Immature natural killer cell (primary cell): Measurements from ENCODE around the gene SMIM1. TPM values are rescaled to one million over a fixed set of nuclear protein-coding genes. Genes with fewer than 3 reads are reported as not detected.

ENCODE experiments used
- DNase-seq, 3 donors: peaks; one replicate each; pipeline ENCODE4 v3.0.0; 2022; ENCODE audit warnings: mixed read lengths in 1 of 3
- H3K27ac Mint-ChIP-seq, 6 donors: one replicate each; pipeline ENCODE4 v1.8.0; 2020; ENCODE audit warnings: mixed read lengths in 6 of 6, mild to moderate bottlenecking in 5 of 6, inconsistent platforms in 4 of 6, moderate library complexity in 3 of 6
- H3K27me3 Mint-ChIP-seq, 3 donors: one replicate each; pipeline ENCODE4 v1.8.0; 2020 to 2021; ENCODE audit warnings: low read depth in 3 of 3, mild to moderate bottlenecking in 3 of 3, mixed read lengths in 3 of 3, moderate library complexity in 3 of 3, inconsistent platforms in 1 of 3
- H3K36me3 Mint-ChIP-seq, 3 donors: one replicate each; pipeline ENCODE4 v1.8.0; 2020; ENCODE audit warnings: mixed read lengths in 3 of 3, inconsistent platforms in 2 of 3, mild to moderate bottlenecking in 2 of 3
- H3K4me1 Mint-ChIP-seq, 2 donors: one replicate each; pipeline ENCODE4 v1.8.0; 2020; ENCODE audit warnings: inconsistent platforms in 2 of 2, mild to moderate bottlenecking in 2 of 2, mixed read lengths in 2 of 2, moderate library complexity in 1 of 2
- H3K4me3 Mint-ChIP-seq, 5 donors: one replicate each; pipeline ENCODE4 v1.8.0; 2020; ENCODE audit warnings: mild to moderate bottlenecking in 5 of 5, mixed read lengths in 5 of 5, inconsistent platforms in 3 of 5, moderate library complexity in 3 of 5
- H3K9me3 Mint-ChIP-seq, 6 donors: one replicate each; pipeline ENCODE4 v1.8.0; 2020; ENCODE audit warnings: mild to moderate bottlenecking in 6 of 6, mixed read lengths in 6 of 6, inconsistent platforms in 4 of 6, moderate library complexity in 3 of 6
- polyA plus RNA-seq, 3 donors: library from polyadenylated mRNA; unstranded; fragments of 300-500 nt; fragmentation: Illumina TruSeq; gene quantifications; one replicate each; pipeline ENCODE4 v1.2.3, GENCODE V29; 2021

SMIM1 gene
- polyA plus RNA-seq, 3 donors from 2014 or later, result 0.96 TPM; not detected in 2

GRCh38 chr1:3771108-3772026 is 1.2 kb upstream of the SMIM1 start:
- Mint-ChIP-seq H3K36me3 (no peaks in the 10 kb centered on the region), H3K4me1 (peaks cover 0 to 12% of the 10 kb centered on the region in 2 donors), H3K27me3 (peaks cover 2 to 6% (median 3%) of the 10 kb centered on the region in 3 donors), H3K9me3 (no peaks in the 10 kb centered on the region), H3K27ac (no peak overlapping the region), H3K4me3 (peak overlapping the region; percentile 63 to 71 (median 66))
- no peak for DNase-seq

- Mint-ChIP-seq H3K4me3 (peak overlapping the region; percentile 54 to 70 (median 65)), H3K36me3 (no peaks in the 10 kb centered on the region), H3K9me3 (no peaks in the 10 kb centered on the region), H3K27me3 (peaks cover 0 to 6% (median 2%) of the 10 kb centered on the region in 3 donors), H3K27ac (no peak overlapping the region), H3K4me1 (peaks cover 0 to 12% of the 10 kb centered on the region in 2 donors)
- peak; percentile 84 to 90 (median 88) for DNase-seq
These were observed 378 bp upstream of the SMIM1 start for GRCh38 chr1:3772027-3772714.

GRCh38 chr1:3773572-3774275 is 1.2 kb downstream of the SMIM1 start:
- Mint-ChIP-seq H3K36me3 (no peaks in the 10 kb centered on the region), H3K27me3 (peaks cover 0 to 2% (median 2%) of the 10 kb centered on the region in 3 donors), H3K4me3 (peak overlapping the region; percentile 17 to 67 (median 44)), H3K9me3 (no peaks in the 10 kb centered on the region), H3K4me1 (peaks cover 0 to 12% of the 10 kb centered on the region in 2 donors), H3K27ac (no peak overlapping the region)
- DNase-seq, result no peak

GRCh38 chr1:3774276-3774945 is 1.9 kb downstream of the SMIM1 start:
- Mint-ChIP-seq H3K4me3 (no peak overlapping the region), H3K4me1 (peaks cover 0 to 12% of the 10 kb centered on the region in 2 donors), H3K36me3 (peaks cover 0 to 5% (median 4%) of the 10 kb centered on the region in 3 donors), H3K27ac (no peak overlapping the region), H3K27me3 (peaks cover 0 to 2% (median 2%) of the 10 kb centered on the region in 3 donors), H3K9me3 (no peaks in the 10 kb centered on the region)
- DNase-seq, result no peak

- DNase-seq, result no peak
- Mint-ChIP-seq H3K36me3 (peaks cover 5 to 10% (median 6%) of the 10 kb centered on the region in 3 donors), H3K4me1 (peaks cover 0 to 12% of the 10 kb centered on the region in 2 donors), H3K4me3 (peak overlapping the region in 1 of 5 donors; percentile 21), H3K27ac (no peak overlapping the region), H3K9me3 (no peaks in the 10 kb centered on the region), H3K27me3 (peaks cover 0 to 2% (median 2%) of the 10 kb centered on the region in 3 donors)
These were observed 2.5 kb downstream of the SMIM1 start for GRCh38 chr1:3774946-3775489.

GRCh38 chr1:3775490-3776230 is 3.1 kb downstream of the SMIM1 start:
- Mint-ChIP-seq H3K9me3 (no peaks in the 10 kb centered on the region), H3K27me3 (peaks cover 0 to 2% (median 0%) of the 10 kb centered on the region in 3 donors), H3K27ac (no peak overlapping the region), H3K4me3 (no peak overlapping the region), H3K36me3 (peaks cover 10 to 16% (median 11%) of the 10 kb centered on the region in 3 donors), H3K4me1 (peaks cover 0 to 12% of the 10 kb centered on the region in 2 donors)
- peak in 1 of 3 donors; percentile 26 for DNase-seq

- peaks cover 0 to 10% of the 10 kb centered on the region in 2 donors for H3K4me1 Mint-ChIP-seq
- no peak overlapping the region for H3K4me3 Mint-ChIP-seq
- DNase-seq, result no peak
- no peak overlapping the region for H3K27ac Mint-ChIP-seq
- peaks cover 10 to 20% (median 11%) of the 10 kb centered on the region in 3 donors for H3K36me3 Mint-ChIP-seq
- peaks cover 0 to 2% (median 0%) of the 10 kb centered on the region in 3 donors for H3K27me3 Mint-ChIP-seq
- no peaks in the 10 kb centered on the region for H3K9me3 Mint-ChIP-seq
These were observed 3.8 kb downstream of the SMIM1 start for GRCh38 chr1:3776231-3776961.

GRCh38 chr1:3777078-3777547 is 4.6 kb downstream of the SMIM1 start:
- H3K4me1 Mint-ChIP-seq, result peaks cover 0 to 7% of the 10 kb centered on the region in 2 donors
- no peak overlapping the region for H3K27ac Mint-ChIP-seq
- H3K4me3 Mint-ChIP-seq, result no peak overlapping the region
- no peak for DNase-seq
- H3K9me3 Mint-ChIP-seq, result no peaks in the 10 kb centered on the region
- H3K36me3 Mint-ChIP-seq, result peaks cover 10 to 26% (median 13%) of the 10 kb centered on the region in 3 donors
- H3K27me3 Mint-ChIP-seq, result peaks cover 0 to 2% (median under 1%) of the 10 kb centered on the region in 3 donors

- H3K4me1 Mint-ChIP-seq, result peaks cover 0 to 7% of the 10 kb centered on the region in 2 donors
- peaks cover 10 to 31% (median 13%) of the 10 kb centered on the region in 3 donors for H3K36me3 Mint-ChIP-seq
- H3K4me3 Mint-ChIP-seq, result no peak overlapping the region
- H3K9me3 Mint-ChIP-seq, result no peaks in the 10 kb centered on the region
- H3K27ac Mint-ChIP-seq, result no peak overlapping the region
- no peak for DNase-seq
- H3K27me3 Mint-ChIP-seq, result peaks cover 0 to 2% (median 2%) of the 10 kb centered on the region in 3 donors
These were observed 5.4 kb downstream of the SMIM1 start for GRCh38 chr1:3777647-3778589.

GRCh38 chr1:3778590-3779264 is 6.2 kb downstream of the SMIM1 start:
- Mint-ChIP-seq H3K27ac (no peak overlapping the region), H3K4me1 (peaks cover 0 to 5% of the 10 kb centered on the region in 2 donors), H3K27me3 (peaks cover 0 to 2% (median 2%) of the 10 kb centered on the region in 3 donors), H3K9me3 (no peaks in the 10 kb centered on the region), H3K36me3 (peaks cover 10 to 31% (median 13%) of the 10 kb centered on the region in 3 donors), H3K4me3 (no peak overlapping the region)
- no peak for DNase-seq
